Body of pancreas (tissue), 4 donors: Measurements from ENCODE around the gene PLAGL2. TPM values are rescaled to one million over a fixed set of nuclear protein-coding genes. Genes with fewer than 3 reads are reported as not detected.

Source experiments
- ATAC-seq: fragments of 150-250 bp; one replicate; pipeline ENCODE4 v1.9.1; 2016
- DNase-seq, 4 donors: peaks; one replicate each; pipeline ENCODE4 v3.0.0-alpha.2; 2019
- H3K27ac ChIP-seq, 4 donors: fragments of 200-600 bp; sonication (generic); 1 replicate in 3 of 4; 2 replicates in 1 of 4; pipeline versions ENCODE4 v1.5.1 to v1.6.1; 2016 to 2019; ENCODE audit warnings: mild to moderate bottlenecking in 1 of 4, mixed read lengths in 1 of 4, moderate library complexity in 1 of 4
- H3K27me3 ChIP-seq, 2 donors: fragments of 200-600 bp; sonication (generic); one replicate each; pipeline ENCODE4 v1.6.0; 2016; ENCODE audit warnings: mild to moderate bottlenecking in 1 of 2
- H3K36me3 ChIP-seq, 2 donors: fragments of 200-600 bp; sonication (generic); replicated peaks in 1 of 2; 2 replicates each; pipeline ENCODE4 v1.5.1; 2016; ENCODE audit warnings: low read depth in 2 of 2; ENCODE audit not compliant: insufficient read depth in 1 of 2
- H3K4me1 ChIP-seq: fragments of 200-600 bp; sonication (generic); one replicate; pipeline ENCODE4 v1.6.0; 2016
- H3K4me3 ChIP-seq, 2 donors: fragments of 200-600 bp; sonication (generic); 1 replicate in 1 of 2; 2 replicates in 1 of 2; pipeline ENCODE4 v1.5.1; 2016 to 2019
- H3K9me3 ChIP-seq, 3 donors: fragments of 200-600 bp; sonication (generic); 1 replicate in 2 of 3; 2 replicates in 1 of 3; pipeline ENCODE4 v1.5.1; 2016
- POLR2A ChIP-seq, 3 donors: fragments of 450-650 bp; IDR thresholded peaks; one replicate each; pipeline ENCODE4 v1.6.1; 2016; ENCODE audit warnings: antibody characterized with exemption in 3 of 3, mild to moderate bottlenecking in 2 of 3
- WGBS, 2 donors: methylation state at CpG; one replicate each; pipeline ENCODE4 v1.1.5; 2017; 5-methylcytosine and 5-hydroxymethylcytosine counted together
- intact Hi-C: fragments of 100-400 bp; cut with DNase I; formaldehyde crosslinking; loops from one replicate; pipeline ENCODE4 v1.15.1; 2023
- total RNA-seq, 2 donors: library from RNA; depleted of rRNA; stranded (reverse); fragments of >200 nt; gene quantifications; one replicate each; pipeline ENCODE4 v1.1.0, GENCODE V29; 2016
- TF ChIP-seq, protein P1 (sequence below), 7 experiments: fragments of 450-650 bp in 4 of 7; fragments of 200-600 bp in 3 of 7; sonication (generic) in 3 of 7; IDR thresholded peaks; one replicate each; pipeline ENCODE4 v1.5.1; 2016 to 2019; ENCODE audit warnings: antibody characterized with exemption in 7 of 7

The PLAGL2 gene
- total RNA-seq, 2 donors from 2014 or later, result 4.6 to 5.2 TPM

DNA sequence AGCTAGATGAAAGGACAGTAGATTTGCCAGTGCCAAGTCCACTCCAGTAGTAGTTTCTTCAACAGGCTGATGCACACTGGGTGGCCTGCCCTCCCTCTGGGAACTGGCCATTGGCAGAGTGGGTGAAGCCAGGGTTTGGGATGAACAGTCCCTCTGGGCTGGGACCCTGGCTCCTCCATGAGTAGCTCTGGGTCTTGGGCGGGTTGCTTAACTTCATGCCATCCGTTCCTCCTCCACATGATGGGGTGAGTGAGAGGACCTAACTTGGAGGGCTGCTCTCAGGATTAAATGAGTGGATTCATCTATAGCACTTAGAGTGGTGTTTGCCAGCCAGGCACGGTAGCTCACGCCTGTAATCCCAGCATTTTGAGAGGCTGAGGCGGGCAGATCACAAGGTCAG, 47.2 kb downstream of the PLAGL2 start:
- 95 to 100% methylated on average over 1 to 5 of the region's 5 CpGs for WGBS, 2 donors
- intact Hi-C loops, result no loop called here
- TF ChIP-seq, protein P1, sequence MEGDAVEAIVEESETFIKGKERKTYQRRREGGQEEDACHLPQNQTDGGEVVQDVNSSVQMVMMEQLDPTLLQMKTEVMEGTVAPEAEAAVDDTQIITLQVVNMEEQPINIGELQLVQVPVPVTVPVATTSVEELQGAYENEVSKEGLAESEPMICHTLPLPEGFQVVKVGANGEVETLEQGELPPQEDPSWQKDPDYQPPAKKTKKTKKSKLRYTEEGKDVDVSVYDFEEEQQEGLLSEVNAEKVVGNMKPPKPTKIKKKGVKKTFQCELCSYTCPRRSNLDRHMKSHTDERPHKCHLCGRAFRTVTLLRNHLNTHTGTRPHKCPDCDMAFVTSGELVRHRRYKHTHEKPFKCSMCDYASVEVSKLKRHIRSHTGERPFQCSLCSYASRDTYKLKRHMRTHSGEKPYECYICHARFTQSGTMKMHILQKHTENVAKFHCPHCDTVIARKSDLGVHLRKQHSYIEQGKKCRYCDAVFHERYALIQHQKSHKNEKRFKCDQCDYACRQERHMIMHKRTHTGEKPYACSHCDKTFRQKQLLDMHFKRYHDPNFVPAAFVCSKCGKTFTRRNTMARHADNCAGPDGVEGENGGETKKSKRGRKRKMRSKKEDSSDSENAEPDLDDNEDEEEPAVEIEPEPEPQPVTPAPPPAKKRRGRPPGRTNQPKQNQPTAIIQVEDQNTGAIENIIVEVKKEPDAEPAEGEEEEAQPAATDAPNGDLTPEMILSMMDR (IDR thresholded peaks at IDR 0.05), result no peak
- no peak for TF ChIP-seq POLR2A (IDR thresholded peaks at IDR 0.05)

DNA sequence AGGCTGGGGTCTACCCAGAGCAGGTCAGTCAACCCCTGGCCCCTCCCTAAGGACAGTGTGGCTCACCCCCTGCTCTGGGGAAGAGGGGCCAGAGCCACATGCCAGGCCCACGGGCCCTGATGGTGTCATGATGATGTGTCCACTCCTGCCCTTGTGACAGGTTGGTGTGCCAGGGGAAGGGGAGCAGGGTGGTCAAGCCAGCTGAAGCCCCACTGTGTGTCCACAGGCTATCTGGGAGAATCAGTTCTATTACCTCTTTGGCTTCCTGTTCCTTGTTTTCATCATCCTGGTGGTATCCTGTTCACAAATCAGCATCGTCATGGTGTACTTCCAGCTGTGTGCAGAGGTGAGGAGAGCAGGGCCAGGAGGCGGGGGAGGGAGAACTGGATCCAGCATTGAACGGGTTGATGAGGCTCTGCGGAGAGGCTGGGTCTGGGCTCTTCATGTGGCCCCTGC, 47.7 kb downstream of the PLAGL2 start:
- H3K27me3 ChIP-seq, result no peaks in the 10 kb centered on the region
- intact Hi-C loops, result no loop called here
- 75 to 97% methylated on average over 5 of the region's 5 CpGs for WGBS, 2 donors
- peaks cover 0 to 35% of the 10 kb centered on the region in 2 donors for H3K36me3 ChIP-seq
- peaks cover 9% of the 10 kb centered on the region for H3K4me1 ChIP-seq
- no peak for DNase-seq
- H3K9me3 ChIP-seq, result no peaks in the 10 kb centered on the region
- H3K4me3 ChIP-seq, result no peak overlapping the region
- no peak for ATAC-seq
- no peak overlapping the region for H3K27ac ChIP-seq
- TF ChIP-seq, protein P1 (IDR thresholded peaks at IDR 0.05), result no peak
- TF ChIP-seq POLR2A (IDR thresholded peaks at IDR 0.05), result no peak

More for the DNA sequence above, 47.2 kb downstream of the PLAGL2 start:
- no peak for ATAC-seq
- no peaks in the 10 kb centered on the region for H3K27me3 ChIP-seq
- H3K4me1 ChIP-seq, result peaks cover 4% of the 10 kb centered on the region
- H3K27ac ChIP-seq, result no peak overlapping the region
- no peak overlapping the region for H3K4me3 ChIP-seq
- peaks cover 0 to 41% of the 10 kb centered on the region in 2 donors for H3K36me3 ChIP-seq
- no peaks in the 10 kb centered on the region for H3K9me3 ChIP-seq
- no peak for DNase-seq

DNA sequence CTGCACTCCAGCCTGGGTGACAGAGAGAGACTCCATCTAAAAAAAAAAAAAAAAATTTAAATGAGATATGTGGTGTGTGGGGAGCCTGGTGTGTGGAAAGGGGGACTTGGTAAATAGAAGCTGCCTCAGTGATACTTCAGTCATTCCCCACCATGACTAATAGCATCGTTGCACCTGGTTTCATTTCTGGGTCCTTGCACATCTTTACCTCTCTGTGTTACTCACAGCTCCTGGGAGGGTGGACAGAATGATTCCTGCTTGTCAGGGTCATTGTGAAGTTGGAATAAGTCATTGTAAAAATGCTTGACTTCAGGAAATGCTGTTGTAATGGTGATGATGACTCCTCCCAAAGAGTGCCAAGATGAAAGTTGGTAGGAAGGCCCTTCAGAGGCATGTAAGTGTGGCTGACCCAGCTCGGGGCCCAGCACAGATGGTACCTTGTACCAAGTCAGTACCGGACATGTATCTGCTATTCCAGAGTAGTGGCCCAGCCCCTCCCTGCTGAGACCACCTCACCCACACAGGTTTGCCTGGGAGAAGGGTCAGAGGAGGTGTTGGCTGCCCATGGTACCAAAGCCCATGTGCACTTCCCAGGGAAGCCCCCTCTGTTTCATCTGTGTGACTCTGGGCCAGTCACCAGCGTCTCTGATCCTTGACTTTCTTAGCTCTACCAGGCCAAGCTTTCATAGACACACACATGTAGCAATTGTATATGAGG, 48.4 kb downstream of the PLAGL2 start:
- no peak overlapping the region for H3K27ac ChIP-seq
- intact Hi-C loops, result no loop called here
- no peak overlapping the region for H3K4me3 ChIP-seq
- H3K9me3 ChIP-seq, result no peaks in the 10 kb centered on the region
- TF ChIP-seq, protein P1 (IDR thresholded peaks at IDR 0.05), result no peak
- no peak for TF ChIP-seq POLR2A (IDR thresholded peaks at IDR 0.05)
- ATAC-seq, result no peak
- no peaks in the 10 kb centered on the region for H3K27me3 ChIP-seq
- peaks cover 0 to 34% of the 10 kb centered on the region in 2 donors for H3K36me3 ChIP-seq
- no peak for DNase-seq
- peaks cover 13% of the 10 kb centered on the region for H3K4me1 ChIP-seq
- WGBS, 2 donors, result 93 to 100% methylated on average over 2 to 4 of the region's 4 CpGs

DNA sequence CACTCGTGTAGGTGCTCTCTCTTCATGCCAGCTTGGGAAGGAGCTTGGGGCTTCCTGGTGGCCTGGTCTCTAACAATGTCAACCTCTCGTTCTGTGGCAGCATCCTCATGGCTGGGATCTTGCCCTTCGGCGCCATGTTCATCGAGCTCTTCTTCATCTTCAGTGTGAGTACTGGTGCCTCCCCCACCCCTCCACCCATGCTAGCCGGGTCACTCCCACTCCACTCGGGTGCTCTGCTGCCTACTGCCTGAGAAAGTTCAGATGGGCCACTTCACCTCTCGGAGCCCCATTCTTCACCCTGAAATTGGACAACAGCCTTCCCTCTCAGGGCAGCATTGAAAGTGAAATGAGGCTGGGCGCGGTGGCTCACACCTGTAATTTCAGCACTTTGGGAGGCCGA, 49.2 kb downstream of the PLAGL2 start:
- H3K27ac ChIP-seq, result no peak overlapping the region
- H3K4me3 ChIP-seq, result no peak overlapping the region
- H3K9me3 ChIP-seq, result no peaks in the 10 kb centered on the region
- intact Hi-C loops, result no loop called here
- peaks cover 13% of the 10 kb centered on the region for H3K4me1 ChIP-seq
- no peak for TF ChIP-seq POLR2A (IDR thresholded peaks at IDR 0.05)
- TF ChIP-seq, protein P1 (IDR thresholded peaks at IDR 0.05), result no peak
- ATAC-seq, result no peak
- 95 to 96% methylated on average over 9 to 11 of the region's 11 CpGs for WGBS, 2 donors
- DNase-seq, result no peak
- peaks cover 0 to 27% of the 10 kb centered on the region in 2 donors for H3K36me3 ChIP-seq
- no peaks in the 10 kb centered on the region for H3K27me3 ChIP-seq

DNA sequence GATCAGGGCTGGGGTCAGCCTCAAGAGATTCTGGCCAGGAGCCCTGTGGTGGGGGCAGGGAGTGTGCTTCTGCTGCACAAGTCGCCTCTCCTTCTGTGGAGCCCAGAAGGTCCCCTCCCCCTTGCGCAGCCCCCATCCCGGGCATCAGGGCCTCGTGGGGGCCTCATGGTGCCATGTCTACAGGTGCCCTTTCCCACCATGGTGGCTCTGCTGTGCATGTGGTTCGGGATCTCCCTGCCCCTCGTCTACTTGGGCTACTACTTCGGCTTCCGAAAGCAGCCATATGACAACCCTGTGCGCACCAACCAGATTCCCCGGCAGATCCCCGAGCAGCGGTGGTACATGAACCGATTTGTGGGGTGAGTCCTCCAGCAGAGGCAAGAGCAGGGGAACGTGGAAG, 49.9 kb downstream of the PLAGL2 start:
- Histone ChIP-seq H3K4me1 (peaks cover 13% of the 10 kb centered on the region), H3K27ac (no peak overlapping the region), H3K36me3 (peaks cover 0 to 26% of the 10 kb centered on the region in 2 donors), H3K4me3 (no peak overlapping the region), H3K9me3 (no peaks in the 10 kb centered on the region), H3K27me3 (no peaks in the 10 kb centered on the region)
- no peak for ATAC-seq
- TF ChIP-seq, protein P1 (IDR thresholded peaks at IDR 0.05), result no peak
- TF ChIP-seq POLR2A (IDR thresholded peaks at IDR 0.05), result no peak
- 87 to 96% methylated on average over 8 to 12 of the region's 14 CpGs for WGBS, 2 donors
- no peak for DNase-seq
- intact Hi-C loops, result no loop called here
